Limb (tissue), 2 donors: ENCODE measurements around the gene CREB3L4.

Source experiments
- DNase-seq, 2 donors: peaks; one replicate each; pipeline ENCODE4 v3.0.0-alpha.2; 2016; ENCODE audit errors: extremely low spot score in 2 of 2

The CREB3L4 gene, protein sequence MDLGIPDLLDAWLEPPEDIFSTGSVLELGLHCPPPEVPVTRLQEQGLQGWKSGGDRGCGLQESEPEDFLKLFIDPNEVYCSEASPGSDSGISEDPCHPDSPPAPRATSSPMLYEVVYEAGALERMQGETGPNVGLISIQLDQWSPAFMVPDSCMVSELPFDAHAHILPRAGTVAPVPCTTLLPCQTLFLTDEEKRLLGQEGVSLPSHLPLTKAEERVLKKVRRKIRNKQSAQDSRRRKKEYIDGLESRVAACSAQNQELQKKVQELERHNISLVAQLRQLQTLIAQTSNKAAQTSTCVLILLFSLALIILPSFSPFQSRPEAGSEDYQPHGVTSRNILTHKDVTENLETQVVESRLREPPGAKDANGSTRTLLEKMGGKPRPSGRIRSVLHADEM

GRCh38 chr1:153967107-153967999 lies at the start of gene CREB3L4:
Gene CREB3L4 (plus strand): TSS chr1:153967902. CDS start chr1:153968526, 624 bp downstream.
- DNase-seq, result peak; percentile 91 to 98

DNA sequence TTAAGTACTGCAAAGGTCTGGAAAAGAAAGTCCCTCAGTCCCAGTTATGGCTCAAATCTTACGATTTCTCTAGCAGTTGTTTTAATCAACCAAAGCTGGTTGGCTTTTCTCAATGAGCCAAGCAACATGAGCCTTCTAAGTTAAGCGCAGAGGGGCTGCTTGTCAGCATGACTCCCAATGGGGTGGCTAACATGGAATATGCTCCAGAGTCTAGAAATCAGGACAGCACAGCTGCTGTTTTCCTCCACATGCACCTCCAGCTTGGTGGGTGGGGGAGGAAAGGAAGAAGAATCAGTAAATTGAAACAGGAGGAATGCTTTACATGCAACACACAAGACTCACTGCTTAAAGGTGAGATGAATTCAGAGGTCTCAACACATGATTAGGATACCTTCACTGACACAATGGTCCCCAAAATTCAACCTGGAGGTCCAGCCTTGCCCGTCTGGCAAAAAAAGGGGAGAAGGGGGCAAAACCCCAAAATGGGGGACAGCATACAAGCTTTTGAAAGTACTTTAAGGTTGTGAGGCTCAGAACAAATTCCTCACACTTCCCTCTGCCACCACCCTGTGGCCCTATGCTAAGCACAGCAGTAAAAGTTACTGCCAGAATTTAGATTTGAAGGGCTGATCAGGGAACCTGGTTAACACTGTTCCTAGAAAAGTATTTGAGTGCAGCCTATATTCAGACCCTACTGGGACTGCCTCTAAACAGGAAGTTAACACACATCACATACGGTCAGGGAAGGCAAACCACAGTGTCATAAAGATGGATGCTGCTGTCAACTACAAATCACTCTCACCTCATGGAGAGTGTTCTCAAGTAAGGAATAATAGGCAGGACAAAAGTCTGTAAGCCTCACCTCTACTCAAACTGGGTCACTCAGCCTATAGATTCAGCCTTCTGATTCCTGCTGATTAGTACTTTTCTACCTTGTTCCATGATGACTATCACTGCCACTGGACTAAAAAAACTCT lies 47.5 kb upstream of the CREB3L4 start:
- DNase-seq, result no peak

- no peak for DNase-seq
Measured at GRCh38 chr1:153921080-153921802, 46.5 kb upstream of the CREB3L4 start.

DNA sequence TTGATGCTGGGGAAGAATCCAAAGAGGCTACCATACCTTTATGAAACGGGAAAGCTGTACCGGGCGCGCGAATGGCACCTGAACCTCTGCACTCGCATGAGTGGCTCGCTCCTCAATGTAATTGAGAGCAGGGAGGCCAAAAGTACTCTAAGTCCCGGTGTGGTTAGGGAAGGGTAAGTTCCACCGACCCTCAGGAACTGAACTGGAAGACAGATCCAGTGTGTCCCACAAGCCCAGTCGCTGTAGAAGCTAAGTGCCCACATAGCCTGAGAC lies 46.0 kb upstream of the CREB3L4 start:
- DNase-seq, result no peak

DNA sequence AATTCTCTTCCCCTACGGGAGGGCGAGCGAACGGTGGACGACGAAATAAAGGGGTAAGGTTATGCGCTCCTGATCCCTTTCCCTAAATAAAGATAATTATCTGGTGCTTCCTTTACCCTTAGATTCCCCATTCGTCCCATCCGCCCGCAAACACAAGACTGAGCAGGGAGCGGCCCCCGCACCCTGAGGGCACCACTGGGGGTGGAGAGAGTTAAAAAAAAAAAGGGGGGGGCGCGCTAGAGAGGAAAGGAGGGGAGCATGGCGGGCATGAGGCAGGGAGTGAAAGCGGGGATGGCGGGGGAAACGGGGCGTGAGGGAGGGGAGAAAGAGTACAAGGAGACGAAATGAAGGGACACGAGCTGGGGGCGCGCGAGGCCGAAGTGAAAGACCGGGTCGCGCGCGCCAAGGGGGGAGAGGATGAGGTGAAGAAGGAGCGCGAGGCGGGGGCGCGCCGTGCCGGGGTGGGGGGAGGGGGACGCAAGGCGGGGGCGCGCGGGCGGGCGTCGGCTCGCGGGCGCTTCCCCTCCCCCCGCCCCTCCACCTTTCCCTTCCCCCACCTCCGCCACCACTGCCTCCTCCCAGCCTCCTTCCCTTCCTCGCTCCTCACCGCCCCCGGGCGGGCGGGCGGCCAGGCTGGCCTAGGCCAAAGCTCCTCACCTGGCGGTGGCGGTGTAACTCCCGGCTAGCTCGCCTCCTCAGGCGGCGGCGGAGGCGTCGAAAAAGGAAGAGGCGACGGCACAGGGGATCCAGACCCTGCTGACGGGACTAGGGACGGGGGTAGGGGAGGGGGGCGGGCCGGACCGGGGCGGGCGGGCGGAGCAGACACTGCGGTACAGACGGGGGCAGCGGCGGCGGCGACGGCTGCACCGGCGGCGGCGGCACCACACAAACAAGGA lies 45.4 kb upstream of the CREB3L4 start:
- no peak for DNase-seq

GRCh38 chr1:153922972-153923925 lies 44.5 kb upstream of the CREB3L4 start, which contains the start of gene GATAD2B:
Gene GATAD2B (minus strand): TSS chr1:153922972. CDS start chr1:153828347, 94,625 bp downstream.
- DNase-seq, result peak; percentile 98 to 99

DNA sequence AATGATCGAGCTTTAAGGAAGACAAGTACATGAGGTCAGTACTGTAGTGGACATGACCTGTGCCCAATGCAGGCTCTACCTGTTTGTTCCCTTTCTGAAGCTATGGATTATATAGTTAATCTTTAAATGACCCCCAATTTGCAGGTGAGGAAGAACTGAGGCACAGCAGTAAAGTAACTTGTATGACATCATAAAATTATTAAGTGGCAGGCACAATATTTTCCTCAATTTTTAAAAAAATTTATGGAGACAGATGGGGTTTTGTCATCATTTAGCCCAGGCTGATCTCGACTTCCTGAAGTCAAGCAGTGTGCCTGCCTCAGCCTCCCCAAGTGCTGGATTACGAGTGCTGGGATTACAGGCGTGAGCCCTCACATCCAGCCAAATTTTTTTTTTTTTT lies 41.3 kb upstream of the CREB3L4 start:
- no peak for DNase-seq

- no peak for DNase-seq
Measured at GRCh38 chr1:153928245-153928644, 39.5 kb upstream of the CREB3L4 start.

DNA sequence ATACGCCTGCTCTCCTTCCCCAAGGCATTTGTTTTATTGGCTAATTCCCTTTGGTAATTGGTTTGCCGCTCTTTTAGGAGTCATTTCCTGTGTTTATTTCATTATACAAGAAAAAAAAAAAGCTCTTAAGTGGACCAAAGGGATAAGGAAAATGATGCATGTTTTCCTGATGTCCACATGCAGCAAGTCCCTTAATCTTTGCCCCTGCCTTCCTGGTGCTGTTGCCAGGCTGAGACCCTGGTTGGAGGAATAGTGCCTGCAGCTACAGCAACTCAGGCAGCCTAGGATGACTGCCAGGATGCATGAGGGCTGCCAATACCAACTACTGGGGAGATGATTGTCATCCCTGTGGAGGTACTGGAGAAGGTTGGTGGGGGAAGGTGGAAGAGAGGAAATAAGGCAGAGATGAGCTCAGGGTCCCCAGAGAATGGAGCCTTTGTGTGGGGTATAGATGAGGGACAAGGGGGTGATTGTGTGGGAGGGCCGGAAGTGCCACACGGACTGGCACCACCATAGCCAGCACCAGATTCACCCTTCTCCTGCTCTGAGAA lies 38.8 kb upstream of the CREB3L4 start:
- no peak for DNase-seq

- DNase-seq, result no peak
Measured at GRCh38 chr1:153929426-153929825, 38.3 kb upstream of the CREB3L4 start.

DNA sequence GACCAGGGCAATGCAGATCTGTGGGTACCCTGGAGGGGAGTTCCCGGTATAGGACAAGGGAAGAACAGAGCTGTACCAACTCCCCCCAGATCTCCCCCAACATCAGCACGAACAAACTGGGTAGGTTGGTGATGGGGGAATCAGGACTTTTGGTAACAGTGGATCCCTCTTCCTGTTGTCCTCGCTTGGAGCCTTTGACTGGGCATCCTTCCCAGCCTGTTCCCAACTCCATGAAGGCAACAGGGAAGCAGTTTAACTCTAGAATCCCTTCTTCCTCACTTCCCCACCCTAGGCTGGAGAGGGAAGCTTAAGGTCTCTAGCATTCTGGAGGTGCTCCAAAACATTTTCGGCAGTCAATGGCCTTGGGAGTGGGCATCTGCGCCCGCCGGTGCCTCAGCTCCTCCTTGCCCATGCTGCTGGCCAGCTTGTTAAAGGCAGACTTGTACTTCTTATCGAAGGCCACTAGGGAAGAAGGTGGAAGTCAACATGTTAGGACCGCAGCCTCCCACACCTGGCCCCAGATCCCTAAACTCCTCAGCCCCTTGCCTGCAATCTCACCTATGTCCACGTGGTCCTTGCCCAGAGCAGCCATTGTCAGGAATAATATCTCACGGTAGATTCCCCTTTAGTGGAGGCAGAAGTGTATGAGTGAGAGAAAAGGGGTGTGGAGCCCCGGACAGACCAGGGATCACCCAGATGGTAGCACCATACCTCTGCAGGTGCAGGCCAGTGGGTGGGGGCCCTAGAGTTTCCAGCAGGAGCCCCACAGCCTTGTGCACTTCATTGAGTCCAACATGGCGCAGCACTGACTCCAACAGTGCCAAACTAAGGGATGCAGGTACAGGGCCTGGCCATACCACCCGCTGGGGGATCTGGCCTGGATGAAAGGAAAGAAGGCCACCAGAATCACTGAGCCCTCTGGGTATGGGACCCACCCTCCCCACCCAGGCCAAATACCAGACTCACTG lies 37.4 kb upstream of the CREB3L4 start:
- no peak for DNase-seq

DNA sequence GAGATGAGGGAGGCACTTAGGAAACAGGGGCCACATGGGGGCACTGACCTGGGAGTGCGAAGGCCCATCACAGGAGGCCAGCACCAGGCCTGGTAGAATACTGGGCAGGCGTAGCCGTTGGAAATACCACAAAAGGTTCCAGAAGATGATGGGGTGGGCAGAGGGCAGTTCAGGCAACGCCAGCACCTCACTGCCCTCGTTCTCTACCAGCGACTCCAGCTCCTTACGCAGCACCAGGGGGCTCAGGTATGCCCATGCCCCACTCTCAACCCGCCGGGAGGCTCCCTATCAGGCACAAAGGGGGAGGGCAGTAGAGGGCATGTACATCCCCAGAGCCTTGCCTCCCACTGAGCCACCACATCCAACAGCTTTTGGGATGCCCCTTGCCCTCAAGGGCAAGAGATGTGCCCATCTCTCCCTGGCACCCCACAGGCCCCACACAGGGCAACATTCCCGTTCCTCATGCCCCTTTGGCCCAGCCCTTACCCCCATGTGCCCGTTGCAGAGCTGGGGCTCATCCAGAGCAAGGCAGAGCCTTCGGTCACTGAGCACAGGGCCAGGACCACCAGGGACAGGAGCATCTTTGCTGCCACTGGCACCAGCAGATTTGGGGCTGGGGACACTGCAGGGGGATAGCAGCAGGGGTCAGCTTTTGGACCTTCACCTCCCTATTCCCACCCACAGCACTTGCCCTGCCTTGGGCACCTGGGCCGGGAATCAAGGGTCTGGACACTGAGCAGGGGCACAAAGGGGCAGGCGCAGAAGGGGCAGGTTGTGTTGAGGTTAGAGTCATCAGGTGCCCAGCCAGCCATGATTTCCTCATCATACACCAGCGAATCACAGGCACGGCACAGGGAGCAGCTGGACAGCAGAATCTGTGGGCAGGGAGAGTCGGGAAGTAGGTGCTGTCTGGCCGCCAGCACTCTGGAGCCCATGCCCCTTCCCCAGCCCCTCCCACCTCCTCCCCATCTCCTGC lies 35.3 kb upstream of the CREB3L4 start:
- DNase-seq, result no peak

- DNase-seq, result no peak
Measured at GRCh38 chr1:153933430-153933829, 34.3 kb upstream of the CREB3L4 start.

- no peak for DNase-seq
Measured at GRCh38 chr1:153933955-153934354, 33.7 kb upstream of the CREB3L4 start.

GRCh38 chr1:153934746-153935145 lies 33.0 kb upstream of the CREB3L4 start:
- no peak for DNase-seq
